Astrocyte (in vitro differentiated cells and primary cell): ENCODE results near the gene HFE. TPM values are rescaled to one million over a fixed set of nuclear protein-coding genes. Genes with fewer than 3 reads are reported as not detected.

ENCODE experiments used
- DNase-seq: peaks from one replicate; pipeline ENCODE4 v3.0.0-alpha.2; 2010; ENCODE audit warnings: low read depth
- FAIRE-seq: peaks from 2 replicates; lab custom pipeline; 2011; peaks lifted over from hg19 to GRCh38; lab: Jason Lieb, UNC
- H2AFZ ChIP-seq: 2 replicates; pipeline ENCODE4 v1.6.0; 2012; ENCODE audit warnings: low read depth, low read length, inconsistent platforms
- H3K27ac ChIP-seq: 2 replicates; pipeline ENCODE4 v1.5.1; 2011; ENCODE audit warnings: low read depth, low read length, inconsistent platforms
- H3K27me3 ChIP-seq: 2 replicates; pipeline ENCODE4 v1.6.0; 2011; ENCODE audit warnings: low read length, inconsistent platforms; ENCODE audit not compliant: insufficient read depth
- H3K36me3 ChIP-seq: 2 replicates; pipeline ENCODE4 v1.5.1; 2011; ENCODE audit warnings: low read length, inconsistent platforms; ENCODE audit not compliant: insufficient read depth
- H3K4me1 ChIP-seq: 2 replicates; pipeline ENCODE4 v1.5.1; 2011; ENCODE audit warnings: low read length, inconsistent platforms; ENCODE audit not compliant: insufficient read depth
- H3K4me2 ChIP-seq: 2 replicates; pipeline ENCODE4 v1.6.0; 2012; ENCODE audit warnings: low read length, inconsistent platforms
- H3K4me3 ChIP-seq: 2 replicates; pipeline ENCODE4 v1.5.1; 2011; ENCODE audit warnings: low read depth, mild to moderate bottlenecking, low read length, inconsistent platforms; ENCODE audit not compliant: insufficient read depth
- H3K79me2 ChIP-seq: 2 replicates; pipeline ENCODE4 v1.6.0; 2012; ENCODE audit warnings: mild to moderate bottlenecking, low read length, inconsistent platforms; ENCODE audit not compliant: insufficient read depth
- H3K9ac ChIP-seq: 2 replicates; pipeline ENCODE4 v1.6.0; 2012; ENCODE audit warnings: mild to moderate bottlenecking, low read length, inconsistent platforms
- H3K9me3 ChIP-seq: 2 replicates; pipeline ENCODE4 v1.5.1; 2012; ENCODE audit warnings: low read depth, mild to moderate bottlenecking, low read length, inconsistent platforms; ENCODE audit not compliant: insufficient read depth
- H4K20me1 ChIP-seq: 2 replicates; pipeline ENCODE4 v1.6.0; 2012; ENCODE audit warnings: low read length, inconsistent platforms; ENCODE audit not compliant: insufficient read depth
- H3K27ac Mint-ChIP-seq: one replicate; pipeline ENCODE4 v1.8.0; 2021; ENCODE audit warnings: mild to moderate bottlenecking, mixed read lengths; ENCODE audit not compliant: unreplicated experiment
- H3K27me3 Mint-ChIP-seq: one replicate; pipeline ENCODE4 v1.8.0; 2021; ENCODE audit warnings: low read depth, mixed read lengths; ENCODE audit not compliant: unreplicated experiment
- H3K36me3 Mint-ChIP-seq: one replicate; pipeline ENCODE4 v1.8.0; 2021; ENCODE audit warnings: low read depth, mixed read lengths; ENCODE audit not compliant: unreplicated experiment
- H3K4me1 Mint-ChIP-seq: one replicate; pipeline ENCODE4 v1.8.0; 2021; ENCODE audit warnings: low read depth, mixed read lengths; ENCODE audit not compliant: unreplicated experiment
- H3K4me3 Mint-ChIP-seq: one replicate; pipeline ENCODE4 v1.8.0; 2021; ENCODE audit warnings: mild to moderate bottlenecking, moderate library complexity, mixed read lengths; ENCODE audit not compliant: unreplicated experiment
- H3K9me3 Mint-ChIP-seq: one replicate; pipeline ENCODE4 v1.8.0; 2021; ENCODE audit warnings: mild to moderate bottlenecking, mixed read lengths; ENCODE audit not compliant: unreplicated experiment
- EZH2 ChIP-seq: IDR thresholded peaks from 2 replicates; pipeline ENCODE4 v1.6.1; 2012; ENCODE audit warnings: mild to moderate bottlenecking, low read length, inconsistent platforms; ENCODE audit not compliant: insufficient read depth
- total RNA-seq: library from RNA; stranded (reverse); gene quantifications from 2 replicates; pipeline ENCODE4 v1.2.1, GENCODE V29; 2021
- TF ChIP-seq, protein P1 (sequence below): IDR thresholded peaks from 2 replicates; pipeline ENCODE4 v1.5.1; 2011; ENCODE audit warnings: low read depth, mild to moderate bottlenecking, inconsistent platforms, low read length, moderate library complexity; ENCODE audit not compliant: insufficient read depth

Gene HFE
- total RNA-seq, 1 donor from 2014 or later, result 5.7 TPM

DNA sequence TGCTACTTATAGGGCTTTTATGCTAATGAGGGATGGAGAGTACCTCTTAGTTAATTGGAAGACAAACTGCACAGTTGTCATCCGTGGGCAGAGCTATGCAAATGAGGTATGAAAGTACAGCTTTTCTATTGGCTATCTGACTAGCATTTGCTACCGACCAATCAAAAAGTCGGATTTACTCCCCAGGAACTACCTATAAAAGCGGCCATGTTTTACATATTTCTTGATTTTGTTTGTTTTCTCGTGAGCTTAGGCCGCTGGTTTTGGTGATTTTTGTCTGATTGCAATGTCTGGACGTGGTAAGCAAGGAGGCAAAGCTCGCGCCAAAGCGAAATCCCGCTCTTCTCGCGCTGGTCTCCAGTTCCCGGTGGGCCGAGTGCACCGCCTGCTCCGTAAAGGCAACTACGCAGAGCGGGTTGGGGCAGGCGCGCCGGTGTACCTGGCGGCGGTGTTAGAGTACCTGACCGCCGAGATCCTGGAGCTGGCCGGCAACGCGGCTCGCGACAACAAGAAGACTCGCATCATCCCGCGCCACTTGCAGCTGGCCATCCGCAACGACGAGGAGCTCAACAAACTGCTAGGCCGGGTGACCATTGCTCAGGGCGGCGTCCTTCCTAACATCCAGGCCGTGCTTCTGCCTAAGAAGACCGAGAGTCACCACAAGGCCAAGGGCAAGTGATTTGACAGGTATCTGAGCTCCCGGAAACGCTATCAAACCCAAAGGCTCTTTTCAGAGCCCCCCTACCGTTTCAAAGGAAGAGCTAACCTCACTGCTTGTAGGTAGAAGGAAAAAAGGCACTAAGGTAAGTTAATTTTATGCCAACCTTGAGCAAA is 36.9 kb downstream of the HFE start:
- peaks cover 2% of the 10 kb centered on the region for H3K9me3 Mint-ChIP-seq
- DNase-seq (peak; percentile 99), FAIRE-seq (peak; percentile 82)
- H3K27me3 Mint-ChIP-seq, result no peaks in the 10 kb centered on the region
- peak overlapping the region; percentile 100 for H3K4me3 Mint-ChIP-seq
- Histone ChIP-seq H3K27me3 (no peaks in the 10 kb centered on the region), H4K20me1 (peaks cover 29% of the 10 kb centered on the region), H3K79me2 (peaks cover 44% of the 10 kb centered on the region), H3K4me3 (peak overlapping the region; percentile 87), H3K27ac (peak overlapping the region; percentile 87), H2AFZ (no peak overlapping the region), H3K9ac (peak overlapping the region; percentile 92), H3K36me3 (no peaks in the 10 kb centered on the region), H3K4me2 (peak overlapping the region; percentile 86), H3K9me3 (no peaks in the 10 kb centered on the region), H3K4me1 (peaks cover 10% of the 10 kb centered on the region)
- peaks cover 14% of the 10 kb centered on the region for H3K4me1 Mint-ChIP-seq
- TF ChIP-seq EZH2, result no peak
- TF ChIP-seq, protein P1, sequence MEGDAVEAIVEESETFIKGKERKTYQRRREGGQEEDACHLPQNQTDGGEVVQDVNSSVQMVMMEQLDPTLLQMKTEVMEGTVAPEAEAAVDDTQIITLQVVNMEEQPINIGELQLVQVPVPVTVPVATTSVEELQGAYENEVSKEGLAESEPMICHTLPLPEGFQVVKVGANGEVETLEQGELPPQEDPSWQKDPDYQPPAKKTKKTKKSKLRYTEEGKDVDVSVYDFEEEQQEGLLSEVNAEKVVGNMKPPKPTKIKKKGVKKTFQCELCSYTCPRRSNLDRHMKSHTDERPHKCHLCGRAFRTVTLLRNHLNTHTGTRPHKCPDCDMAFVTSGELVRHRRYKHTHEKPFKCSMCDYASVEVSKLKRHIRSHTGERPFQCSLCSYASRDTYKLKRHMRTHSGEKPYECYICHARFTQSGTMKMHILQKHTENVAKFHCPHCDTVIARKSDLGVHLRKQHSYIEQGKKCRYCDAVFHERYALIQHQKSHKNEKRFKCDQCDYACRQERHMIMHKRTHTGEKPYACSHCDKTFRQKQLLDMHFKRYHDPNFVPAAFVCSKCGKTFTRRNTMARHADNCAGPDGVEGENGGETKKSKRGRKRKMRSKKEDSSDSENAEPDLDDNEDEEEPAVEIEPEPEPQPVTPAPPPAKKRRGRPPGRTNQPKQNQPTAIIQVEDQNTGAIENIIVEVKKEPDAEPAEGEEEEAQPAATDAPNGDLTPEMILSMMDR, result no peak
- H3K27ac Mint-ChIP-seq, result peak overlapping the region; percentile 100
- peaks cover 14% of the 10 kb centered on the region for H3K36me3 Mint-ChIP-seq

DNA sequence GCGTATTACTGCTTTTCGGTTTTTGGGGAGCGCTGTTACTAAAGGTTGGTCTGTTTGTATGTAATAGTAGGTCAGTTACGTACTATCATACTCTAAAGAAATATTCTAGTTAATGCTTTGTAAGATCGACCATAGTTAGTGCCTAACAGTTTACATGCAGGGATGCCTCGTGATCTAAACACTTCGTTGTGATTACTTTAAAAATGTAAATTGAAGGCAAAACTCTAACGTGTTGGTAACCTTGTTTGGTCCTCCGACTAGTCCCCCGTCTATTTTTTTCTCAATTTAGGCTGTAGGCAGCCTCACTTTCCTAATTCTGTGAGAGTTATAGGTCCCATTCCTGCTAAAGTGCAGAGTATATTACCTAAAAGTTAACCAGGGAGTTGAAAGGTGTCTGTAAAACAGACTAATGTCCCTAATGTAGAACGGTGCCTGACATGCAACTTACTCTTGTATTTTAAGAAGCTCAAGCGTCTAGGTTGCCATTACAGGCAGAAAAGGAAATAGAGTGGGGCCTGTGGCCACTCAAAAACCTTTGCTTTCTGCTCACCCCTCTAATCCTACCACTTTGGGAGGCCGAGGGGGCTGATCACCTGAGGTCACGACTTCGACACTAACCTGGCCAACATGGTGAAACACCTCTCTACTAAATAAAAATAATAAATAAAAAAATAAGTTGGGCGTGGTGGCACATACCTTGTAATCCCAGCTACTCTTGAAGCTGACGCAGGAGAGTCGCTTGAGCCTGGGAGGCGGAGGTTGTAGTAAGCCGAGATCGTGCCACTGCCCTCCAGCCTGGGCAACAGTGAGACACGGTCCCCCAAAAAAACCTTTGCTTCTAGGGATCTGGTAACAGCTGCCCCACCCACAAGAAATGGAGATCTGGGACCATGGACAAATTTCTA is 37.8 kb downstream of the HFE start:
- Histone ChIP-seq H4K20me1 (peaks cover 29% of the 10 kb centered on the region), H3K27me3 (no peaks in the 10 kb centered on the region), H3K4me1 (peaks cover 10% of the 10 kb centered on the region), H3K9me3 (no peaks in the 10 kb centered on the region), H3K36me3 (no peaks in the 10 kb centered on the region), H3K79me2 (peaks cover 44% of the 10 kb centered on the region), H2AFZ (no peak overlapping the region), H3K27ac (peak overlapping the region; percentile 80), H3K9ac (peak overlapping the region; percentile 92), H3K4me3 (peak overlapping the region; percentile 87), H3K4me2 (peak overlapping the region; percentile 86)
- no peak for DNase-seq
- Mint-ChIP-seq H3K4me3 (peak overlapping the region; percentile 100), H3K27ac (peak overlapping the region; percentile 100), H3K36me3 (peaks cover 16% of the 10 kb centered on the region), H3K4me1 (peaks cover 19% of the 10 kb centered on the region), H3K27me3 (no peaks in the 10 kb centered on the region), H3K9me3 (peaks cover 2% of the 10 kb centered on the region)
- no peak for FAIRE-seq
- TF ChIP-seq EZH2, result no peak
- TF ChIP-seq, protein P1, result no peak
